Upper lobe of right lung (tissue), 1 donor: ENCODE data around the gene LMAN2. TPM values are rescaled to one million over a fixed set of nuclear protein-coding genes. Genes with fewer than 3 reads are reported as not detected.
"Not testable (repeated sequence)": the region's sequence is repeated elsewhere in the genome, so short reads cannot be mapped to it uniquely, and the experiment has no call there.

Experiments
- ATAC-seq: fragments of 200-7000 bp; cut with Tn5 transposase; one replicate; pipeline ENCODE4 v1.9.1; 2020; ENCODE audit warnings: mild to moderate bottlenecking, moderate library complexity
- DNase-seq: peaks from one replicate; pipeline ENCODE4 v3.0.0-alpha.2; 2020
- H3K27ac ChIP-seq: fragments of 200-600 bp; one replicate; pipeline ENCODE4 v1.8.0; 2022
- H3K27me3 ChIP-seq: fragments of 200-600 bp; one replicate; pipeline ENCODE4 v1.8.0; 2022; ENCODE audit warnings: mild to moderate bottlenecking
- H3K36me3 ChIP-seq: fragments of 200-600 bp; one replicate; pipeline ENCODE4 v1.8.0; 2022
- H3K4me1 ChIP-seq: fragments of 200-600 bp; one replicate; pipeline ENCODE4 v1.8.0; 2022
- H3K4me3 ChIP-seq: fragments of 200-600 bp; one replicate; pipeline ENCODE4 v1.8.0; 2022; ENCODE audit warnings: mild to moderate bottlenecking
- H3K9me3 ChIP-seq: fragments of 200-600 bp; one replicate; pipeline ENCODE4 v1.8.0; 2022
- intact Hi-C: fragments of 100-400 bp; cut with DNase I; formaldehyde crosslinking; loops from one replicate; pipeline ENCODE4 v1.11.0; 2022
- total RNA-seq: library from RNA; stranded (reverse); fragmentation: NEBNext Ultra II Directional; extraction: Animal tissue kit (Norgen Biotek cat#: 25700); gene quantifications from one replicate; pipeline ENCODE4 v1.2.1, GENCODE V29; 2021
- TF ChIP-seq, protein P1 (sequence below): fragments of 200-600 bp; IDR thresholded peaks from one replicate; pipeline ENCODE4 v1.8.0; 2022; ENCODE audit warnings: antibody characterized with exemption
- donor health status: DM: no; HTN: yes; CAD: no; lungs with severe emphysema.

LMAN2 gene
- total RNA-seq, 1 donor from 2014 or later = 117 TPM

DNA sequence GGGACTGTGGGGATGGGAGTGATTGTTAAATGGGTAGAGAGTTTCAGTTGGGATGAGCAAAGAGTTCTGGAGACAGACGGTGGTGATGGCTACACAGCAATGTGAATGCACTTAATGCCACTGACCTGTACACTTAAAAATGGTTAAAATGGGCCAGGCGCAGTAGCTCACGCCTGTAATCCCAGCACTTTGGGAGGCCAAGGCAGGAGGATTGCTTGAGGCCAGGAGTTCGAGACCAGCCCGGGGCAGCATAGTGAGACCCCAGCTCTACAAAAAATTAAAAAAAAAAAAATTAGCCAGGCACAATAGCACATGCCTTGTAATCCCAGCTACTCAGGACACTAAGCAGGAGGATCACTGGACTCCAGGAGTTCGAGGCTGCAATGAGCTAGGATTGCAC, 7.7 kb downstream of the LMAN2 start:
- TF ChIP-seq, protein P1, sequence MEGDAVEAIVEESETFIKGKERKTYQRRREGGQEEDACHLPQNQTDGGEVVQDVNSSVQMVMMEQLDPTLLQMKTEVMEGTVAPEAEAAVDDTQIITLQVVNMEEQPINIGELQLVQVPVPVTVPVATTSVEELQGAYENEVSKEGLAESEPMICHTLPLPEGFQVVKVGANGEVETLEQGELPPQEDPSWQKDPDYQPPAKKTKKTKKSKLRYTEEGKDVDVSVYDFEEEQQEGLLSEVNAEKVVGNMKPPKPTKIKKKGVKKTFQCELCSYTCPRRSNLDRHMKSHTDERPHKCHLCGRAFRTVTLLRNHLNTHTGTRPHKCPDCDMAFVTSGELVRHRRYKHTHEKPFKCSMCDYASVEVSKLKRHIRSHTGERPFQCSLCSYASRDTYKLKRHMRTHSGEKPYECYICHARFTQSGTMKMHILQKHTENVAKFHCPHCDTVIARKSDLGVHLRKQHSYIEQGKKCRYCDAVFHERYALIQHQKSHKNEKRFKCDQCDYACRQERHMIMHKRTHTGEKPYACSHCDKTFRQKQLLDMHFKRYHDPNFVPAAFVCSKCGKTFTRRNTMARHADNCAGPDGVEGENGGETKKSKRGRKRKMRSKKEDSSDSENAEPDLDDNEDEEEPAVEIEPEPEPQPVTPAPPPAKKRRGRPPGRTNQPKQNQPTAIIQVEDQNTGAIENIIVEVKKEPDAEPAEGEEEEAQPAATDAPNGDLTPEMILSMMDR = no peak
- intact Hi-C loops = no loop called here

DNA sequence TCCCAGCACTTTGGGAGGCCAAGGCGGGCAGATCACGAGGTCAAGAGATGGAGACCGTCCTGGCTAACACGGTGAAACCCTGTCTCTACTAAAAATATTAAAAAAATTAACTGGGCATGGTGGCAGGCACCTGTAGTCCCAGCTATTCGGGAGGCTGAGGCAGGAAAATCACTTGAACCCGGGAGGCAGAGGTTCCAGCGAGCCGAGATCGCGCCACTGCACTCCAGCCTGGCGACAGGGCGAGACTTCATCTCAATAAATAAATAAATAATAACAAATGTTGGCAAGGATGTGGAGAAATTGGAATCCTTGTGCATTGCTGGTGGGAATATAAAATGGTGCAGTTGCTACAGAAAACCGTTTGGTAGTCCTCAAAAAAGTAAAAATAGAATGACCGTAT, 8.5 kb downstream of the LMAN2 start:
- H3K9me3 ChIP-seq, intact Hi-C loops, H3K27ac ChIP-seq, H3K4me3 ChIP-seq, DNase-seq, H3K27me3 ChIP-seq, ATAC-seq: not testable (repeated sequence)
- H3K36me3 ChIP-seq = peaks cover 60% of the 10 kb centered on the region
- peaks cover 12% of the 10 kb centered on the region for H3K4me1 ChIP-seq

More for the DNA sequence above, 7.7 kb downstream of the LMAN2 start:
- Histone ChIP-seq H3K36me3 (peaks cover 52% of the 10 kb centered on the region), H3K27me3 (no peaks in the 10 kb centered on the region), H3K27ac (no peak overlapping the region), H3K4me3 (no peak overlapping the region), H3K9me3 (no peaks in the 10 kb centered on the region), H3K4me1 (peaks cover 17% of the 10 kb centered on the region)
- DNase-seq (no peak), ATAC-seq (no peak)

DNA sequence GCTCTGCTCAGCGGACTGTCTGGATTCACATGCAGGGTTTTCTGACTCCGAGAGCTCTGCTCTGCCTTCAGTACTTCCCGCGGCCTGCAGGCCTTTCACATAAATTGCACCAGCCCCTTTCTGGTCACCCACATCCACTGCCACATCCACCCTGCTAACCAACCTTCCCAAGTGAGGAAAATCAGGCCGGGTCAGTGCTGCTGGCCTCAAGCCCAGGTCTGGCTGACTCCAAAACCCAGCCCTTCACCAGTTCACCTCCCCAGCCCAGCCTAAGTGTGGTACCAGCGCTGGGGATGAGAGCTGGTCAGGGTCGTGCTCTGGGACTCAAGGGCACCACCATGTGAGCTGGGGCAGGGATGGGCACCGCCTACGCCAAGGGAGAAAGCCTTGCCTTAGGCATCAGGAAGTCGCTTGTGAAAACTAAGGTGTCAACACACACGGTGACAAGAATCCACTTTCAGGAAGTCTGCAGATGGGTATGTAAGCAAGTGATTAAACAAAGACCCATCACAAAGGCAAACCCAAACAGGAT, 12.3 kb downstream of the LMAN2 start:
- no peaks in the 10 kb centered on the region for H3K9me3 ChIP-seq
- H3K4me3 ChIP-seq = no peak overlapping the region
- no peaks in the 10 kb centered on the region for H3K4me1 ChIP-seq
- H3K27me3 ChIP-seq = no peaks in the 10 kb centered on the region
- H3K36me3 ChIP-seq = peaks cover 80% of the 10 kb centered on the region
- ATAC-seq (peak; percentile 39), DNase-seq (no peak)
- intact Hi-C loops = no loop called here
- TF ChIP-seq, protein P1 = no peak
- no peak overlapping the region for H3K27ac ChIP-seq

DNA sequence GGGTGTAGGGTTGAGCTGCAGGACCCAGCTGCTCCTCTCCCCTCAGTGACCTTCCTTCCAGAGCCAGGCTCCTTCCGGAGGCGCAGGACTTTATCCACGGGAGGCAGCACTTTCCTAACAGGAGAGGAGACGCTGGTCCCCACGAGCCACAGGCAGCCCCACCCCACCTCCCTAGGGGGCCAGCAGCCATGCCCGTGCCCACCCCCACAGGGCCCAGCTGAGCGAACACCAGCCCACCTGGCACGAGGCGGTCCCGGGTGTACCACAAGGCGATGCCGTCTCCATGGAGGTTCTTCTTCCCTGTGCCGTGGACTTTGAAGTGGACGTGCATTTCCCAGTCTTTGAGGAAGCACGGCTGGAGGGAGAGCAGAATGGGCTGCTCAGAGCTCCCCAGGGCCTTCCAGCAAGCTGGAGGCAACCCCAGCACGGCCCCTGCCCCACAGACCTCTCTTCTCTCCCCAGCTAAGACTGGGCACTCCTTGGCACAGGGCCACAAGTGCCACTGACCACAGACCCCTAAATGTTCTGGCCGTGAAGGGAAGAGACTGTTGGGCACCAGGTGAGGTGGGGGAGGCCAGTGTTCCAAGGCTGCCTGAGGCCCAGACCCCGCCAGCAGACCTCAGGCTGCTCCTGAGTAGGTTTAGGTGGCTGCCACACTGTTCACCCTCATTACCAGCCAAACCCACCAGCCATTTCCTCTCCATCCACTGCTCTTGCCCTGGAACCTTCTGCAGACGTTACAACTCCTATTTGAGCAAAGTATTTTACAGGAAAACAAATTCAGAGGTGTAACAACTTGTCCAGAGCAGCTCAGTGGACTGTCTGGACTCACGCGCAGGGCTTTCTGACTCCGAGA, 13.0 kb downstream of the LMAN2 start:
- Histone ChIP-seq H3K27ac (no peak overlapping the region), H3K36me3 (peaks cover 85% of the 10 kb centered on the region), H3K9me3 (no peaks in the 10 kb centered on the region), H3K4me3 (no peak overlapping the region), H3K4me1 (no peaks in the 10 kb centered on the region), H3K27me3 (no peaks in the 10 kb centered on the region)
- TF ChIP-seq, protein P1 = no peak
- DNase-seq = no peak
- intact Hi-C loops = no loop called here
- no peak for ATAC-seq

DNA sequence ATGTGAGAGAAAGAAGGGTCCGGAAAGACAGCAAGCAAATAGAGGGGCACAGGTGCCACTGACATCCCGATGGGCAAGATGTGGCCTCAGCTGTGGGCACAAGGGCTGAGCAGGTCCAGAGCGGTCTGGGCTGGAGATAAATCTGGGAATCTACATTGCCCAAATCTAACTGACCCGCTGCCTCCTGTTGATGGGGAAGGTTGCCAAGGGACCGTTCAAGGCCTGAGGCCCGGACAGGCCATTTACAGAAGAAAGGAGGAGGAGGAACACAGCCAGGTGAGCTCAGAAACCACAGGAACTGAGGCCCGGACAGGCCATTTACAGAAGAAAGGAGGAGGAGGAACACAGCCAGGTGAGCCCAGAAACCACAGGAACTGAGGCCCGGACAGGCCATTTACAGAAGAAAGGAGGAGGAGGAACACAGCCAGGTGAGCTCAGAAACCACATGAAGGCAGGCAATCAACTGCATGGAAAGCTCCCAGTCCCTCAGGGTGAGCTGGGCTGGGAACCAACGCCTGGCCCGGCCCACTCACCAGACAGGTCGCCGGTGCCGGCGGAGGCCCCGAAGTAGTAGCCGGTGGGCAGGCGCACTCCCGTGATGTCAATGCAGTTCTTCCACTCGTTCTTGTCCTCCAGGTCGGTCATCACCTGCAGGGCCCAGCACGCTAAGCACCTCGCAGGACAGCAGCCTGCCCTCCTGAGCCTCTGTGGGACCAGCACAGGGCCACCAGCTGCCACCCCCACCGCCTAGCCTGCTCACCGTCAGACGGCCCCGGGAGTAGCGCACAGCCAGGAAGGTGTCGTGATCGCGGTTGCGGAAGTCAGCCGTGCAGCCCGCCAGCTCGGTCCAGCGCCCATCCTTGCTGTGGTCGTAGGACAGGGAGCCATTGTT, 14.6 kb downstream of the LMAN2 start:
- no peaks in the 10 kb centered on the region for H3K27me3 ChIP-seq
- H3K27ac ChIP-seq = no peak overlapping the region
- H3K9me3 ChIP-seq = no peaks in the 10 kb centered on the region
- ATAC-seq (no peak), DNase-seq (no peak)
- intact Hi-C loops = no loop called here
- TF ChIP-seq, protein P1 = no peak
- no peak overlapping the region for H3K4me3 ChIP-seq
- no peaks in the 10 kb centered on the region for H3K4me1 ChIP-seq
- H3K36me3 ChIP-seq = peaks cover 85% of the 10 kb centered on the region
